ENCODE measurements around the gene C17orf107. TPM values are rescaled to one million over a fixed set of nuclear protein-coding genes. Genes with fewer than 3 reads are reported as not detected.

C17orf107 gene
- total and polyA plus RNA-seq, 9 of the 15 experiments (the other 6 are each of a cell fraction or from before 2014, with no cell fraction given): 0.05 to 0.29 (median 0.07) TPM; not detected in 4

DNA sequence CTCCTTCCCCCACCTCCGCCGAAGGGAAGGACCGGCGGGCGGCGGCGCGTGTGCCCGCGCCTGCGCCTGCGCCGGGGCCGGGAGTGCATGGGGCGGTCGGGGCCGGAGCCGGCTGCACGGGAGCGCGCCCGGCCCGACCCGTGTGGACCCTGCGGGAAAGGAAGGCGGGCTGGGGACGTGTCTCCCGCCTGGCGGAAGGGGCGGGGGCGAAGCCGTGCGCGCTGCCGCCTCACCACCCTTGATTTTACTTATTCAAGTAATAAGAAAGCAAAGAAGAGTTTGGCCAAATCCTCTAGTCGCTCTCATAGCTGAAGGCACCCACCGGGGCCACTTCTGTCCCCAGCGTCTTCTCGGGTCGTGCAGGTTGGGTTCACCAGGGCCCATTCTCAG, 49.6 kb downstream of the C17orf107 start:
- Histone ChIP-seq H3K4me3 (peak overlapping the region; percentile 97), H3K9me1 (ENCODE audit: control insufficient read depth, insufficient read depth, low read length) (no peaks in the 10 kb centered on the region), H3K9ac (ENCODE audit: insufficient read depth in 1 of 2, low read depth in 2 of 2, low read length in 2 of 2) (peak overlapping the region; percentile 89 to 90), H3K27ac (ENCODE audit: extremely low read depth, low read depth, low read length) (peak overlapping the region; percentile 98), H3K4me1 (replicated peaks in 1 of 2; ENCODE audit: control insufficient read depth in 2 of 2, insufficient read depth in 2 of 2, low read length in 2 of 2) (peaks cover 32 to 57% of the 10 kb centered on the region in 2 experiments), H3K36me3 (ENCODE audit: control insufficient read depth, insufficient read depth, low read length) (peaks cover 39% of the 10 kb centered on the region), H2AFZ (ENCODE audit: low read depth, low read length) (peak overlapping the region; percentile 52), H3K27me3 (ENCODE audit: control insufficient read depth in 2 of 2, insufficient read depth in 2 of 2, low read length in 2 of 2) (no peaks in the 10 kb centered on the region), H3K79me2 (ENCODE audit: control insufficient read depth, insufficient read depth, low read length) (peaks cover 63% of the 10 kb centered on the region), H4K20me1 (replicated peaks; ENCODE audit: control insufficient read depth, insufficient read depth, low read length) (peaks cover 22% of the 10 kb centered on the region), H3K4me2 (ENCODE audit: insufficient read depth, low read length) (peak overlapping the region; percentile 93), H3K9me3 (replicated peaks; ENCODE audit: control insufficient read depth, insufficient read depth, low read depth, low read length) (no peaks in the 10 kb centered on the region)
- intact Hi-C loops (cut with micrococcal nuclease): no loop called here
- in situ Hi-C loops (cut with MboI): no loop called here
- WGBS (ENCODE audit: insufficient coverage, low coverage, missing lambda C conversion rate): 0% methylated on average over 13 of the region's 40 CpGs
- no TSS peak for BruUV-seq (replicated peaks)
- ATAC-seq: peak; percentile 66
- CTCF ChIA-PET (ENCODE audit: low intra/inter-chr PET ratio): no interaction called here
- POLR2A ChIA-PET: interaction anchor here (0.6 to 4.7 kb wide), 5 partner anchors 9 to 704 kb away, joined by 3 to 21 read pairs (median 3); partner anchors contain the start of genes RNF167, SLC25A11 and SPAG7
- DNase-seq (ENCODE audit: extremely low read depth in 1 of 4, low spot score in 3 of 4): peak; percentile 59 to 84 (median 74)
- no peak for FAIRE-seq
- no peak for TF ChIP-seq CBFA2T3 (IDR thresholded peaks at IDR 0.05)
- no peak for TF ChIP-seq UBTF (IDR thresholded peaks at IDR 0.05; ENCODE audit: borderline replicate concordance in 1 of 2, low read depth in 2 of 2, low read length in 2 of 2)
- TF ChIP-seq ZNF174 (CRISPR knock-in tag; IDR thresholded peaks at IDR 0.05): no peak
- TF ChIP-seq GMEB1 (CRISPR knock-in tag; IDR thresholded peaks at IDR 0.05): no peak
- no peak for TF ChIP-seq RFX5 (IDR thresholded peaks at IDR 0.05; ENCODE audit: low read depth, low read length)
- TF ChIP-seq FOSL1 (tag; conservative IDR thresholded peaks at IDR 0.05): no peak
- TF ChIP-seq KLF13 (tag; IDR thresholded peaks at IDR 0.05; ENCODE audit: borderline replicate concordance, low read depth): no peak
- TF ChIP-seq KLF10 (CRISPR knock-in tag; IDR thresholded peaks at IDR 0.05): no peak
- TF ChIP-seq HMGN3 (IDR thresholded peaks at IDR 0.05; ENCODE audit: borderline replicate concordance, extremely low read depth, insufficient read length, low read depth, low read length): peak; percentile 45
- no peak for TF ChIP-seq JUND (IDR thresholded peaks at IDR 0.05; ENCODE audit: borderline replicate concordance, low read depth, low read length)
- TF ChIP-seq JUND (tag; IDR thresholded peaks at IDR 0.05; ENCODE audit: borderline replicate concordance, low read depth, low read length): no peak
- TF ChIP-seq RFX7 (CRISPR knock-in tag; IDR thresholded peaks at IDR 0.05): no peak
- no peak; the same call in 1 of the 2 replicates for TF ChIP-seq BHLHE40 (IDR thresholded peaks at IDR 0.05; ENCODE audit: low read length)
- TF ChIP-seq EGR1 (conservative IDR thresholded peaks at IDR 0.05): no peak
- TF ChIP-seq GATAD2B (IDR thresholded peaks at IDR 0.05; ENCODE audit: borderline replicate concordance): peak; percentile 39; the same call in 1 of the 2 replicates
- TF ChIP-seq, protein P1, sequence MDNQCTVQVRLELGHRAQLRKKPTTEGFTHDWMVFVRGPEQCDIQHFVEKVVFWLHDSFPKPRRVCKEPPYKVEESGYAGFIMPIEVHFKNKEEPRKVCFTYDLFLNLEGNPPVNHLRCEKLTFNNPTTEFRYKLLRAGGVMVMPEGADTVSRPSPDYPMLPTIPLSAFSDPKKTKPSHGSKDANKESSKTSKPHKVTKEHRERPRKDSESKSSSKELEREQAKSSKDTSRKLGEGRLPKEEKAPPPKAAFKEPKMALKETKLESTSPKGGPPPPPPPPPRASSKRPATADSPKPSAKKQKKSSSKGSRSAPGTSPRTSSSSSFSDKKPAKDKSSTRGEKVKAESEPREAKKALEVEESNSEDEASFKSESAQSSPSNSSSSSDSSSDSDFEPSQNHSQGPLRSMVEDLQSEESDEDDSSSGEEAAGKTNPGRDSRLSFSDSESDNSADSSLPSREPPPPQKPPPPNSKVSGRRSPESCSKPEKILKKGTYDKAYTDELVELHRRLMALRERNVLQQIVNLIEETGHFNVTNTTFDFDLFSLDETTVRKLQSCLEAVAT (IDR thresholded peaks at IDR 0.05): no peak
- no peak for TF ChIP-seq RBFOX2 (IDR thresholded peaks at IDR 0.05; ENCODE audit: low read depth, low read length)
- no peak for TF ChIP-seq ZNF282 (CRISPR knock-in tag; IDR thresholded peaks at IDR 0.05)
- TF ChIP-seq CEBPB (tag; IDR thresholded peaks at IDR 0.05): peak; percentile 5
- TF ChIP-seq ZNF76 (CRISPR knock-in tag; IDR thresholded peaks at IDR 0.05; ENCODE audit: borderline replicate concordance): no peak
